CD4-positive, alpha-beta T cell (primary cell): Measurements from ENCODE around the gene TAF4. TPM values are rescaled to one million over a fixed set of nuclear protein-coding genes. Genes with fewer than 3 reads are reported as not detected.
A peak's percentile ranks its signal among the peaks of the same experiment; 100 is the strongest.

Source experiments
- ATAC-seq: fragments of 200-7000 bp; cut with Tn5 transposase; one replicate; pipeline ENCODE4 v1.10.0; 2022; ENCODE audit warnings: mild to moderate bottlenecking; ENCODE audit not compliant: poor library complexity
- CTCF ChIA-PET: fragments of 350-600 bp; sonication (Branson Sonifier 250); formaldehyde crosslinking; loops from one replicate; lab custom pipeline; 2021; ENCODE audit warnings: antibody characterized with exemption, inconsistent platforms; lab: Charles Lee
- POLR2A ChIA-PET: fragments of 350-600 bp; sonication (Branson Sonifier 250); formaldehyde crosslinking; loops from one replicate; lab custom pipeline; 2021; ENCODE audit warnings: antibody characterized with exemption, inconsistent platforms; lab: Charles Lee
- DNase-seq, 14 experiments: peaks; one replicate each; pipeline ENCODE4 v3.0.0-alpha.2; 2013 to 2020; ENCODE audit warnings: mixed read lengths in 2 of 14
- H3K27ac ChIP-seq, 2 donors: one replicate each; pipeline versions ENCODE4 v1.5.1 to v1.7.0; 2013; ENCODE audit warnings: low read length in 2 of 2, low read depth in 1 of 2, mild to moderate bottlenecking in 1 of 2
- H3K27me3 ChIP-seq, 2 experiments: 1 replicate in 1 of 2; 2 replicates in 1 of 2; pipeline versions ENCODE4 v1.6.1 to v1.7.0; 2013; ENCODE audit warnings: low read length in 2 of 2, control low read depth in 1 of 2, mild to moderate bottlenecking in 1 of 2, moderate library complexity in 1 of 2; ENCODE audit not compliant: insufficient read depth in 2 of 2, control insufficient read depth in 1 of 2
- H3K36me3 ChIP-seq: one replicate; pipeline ENCODE4 v1.6.1; 2013; ENCODE audit warnings: low read length, control low read depth; ENCODE audit not compliant: insufficient read depth
- H3K4me1 ChIP-seq: one replicate; pipeline ENCODE4 v1.6.1; 2013; ENCODE audit warnings: low read length, control low read depth; ENCODE audit not compliant: insufficient read depth
- H3K4me3 ChIP-seq: one replicate; pipeline ENCODE4 v1.5.1; 2013; ENCODE audit warnings: mild to moderate bottlenecking, low read length, moderate library complexity
- H3K9me3 ChIP-seq, 2 experiments: 1 replicate in 1 of 2; 2 replicates in 1 of 2; pipeline versions ENCODE4 v1.6.1 to v1.7.0; 2013; ENCODE audit warnings: low read length in 2 of 2, mild to moderate bottlenecking in 2 of 2, control low read depth in 1 of 2, moderate library complexity in 1 of 2; ENCODE audit not compliant: control insufficient read depth in 1 of 2, insufficient read depth in 1 of 2
- H3K27ac Mint-ChIP-seq: one replicate; pipeline ENCODE4 v1.8.0; 2020; ENCODE audit warnings: mixed read lengths
- H3K27me3 Mint-ChIP-seq: one replicate; pipeline ENCODE4 v1.8.0; 2021; ENCODE audit warnings: mixed read lengths
- H3K36me3 Mint-ChIP-seq: one replicate; pipeline ENCODE4 v1.8.0; 2021; ENCODE audit warnings: low read depth, mixed read lengths
- H3K4me1 Mint-ChIP-seq: one replicate; pipeline ENCODE4 v1.8.0; 2021; ENCODE audit warnings: low read depth, mixed read lengths
- H3K4me3 Mint-ChIP-seq: one replicate; pipeline ENCODE4 v1.8.0; 2020; ENCODE audit warnings: mild to moderate bottlenecking, mixed read lengths
- H3K9me3 Mint-ChIP-seq: one replicate; pipeline ENCODE4 v1.8.0; 2020; ENCODE audit warnings: mixed read lengths
- CTCF ChIP-seq: fragments of 200-600 bp; IDR thresholded peaks from one replicate; pipeline ENCODE4 v1.8.0; 2022; ENCODE audit warnings: antibody characterized with exemption, mild to moderate bottlenecking
- intact Hi-C, 2 experiments: fragments of 100-400 bp; cut with DNase I in 1 of 2; cut with micrococcal nuclease in 1 of 2; formaldehyde crosslinking; loops; one replicate each; pipeline versions ENCODE4 v1.15.1 to v1.9.0; 2023 to 2025; cut with DNase I, micrococcal nuclease
- total RNA-seq, 174 experiments: library from RNA in 2 of 174; stranded (reverse) in 2 of 174; gene quantifications; one replicate each; pipeline ENCODE4 v1.2.3 and lab custom pipeline; 2021 to 2026

The TAF4 gene
- total RNA-seq, 2 experiments from 2014 or later, result 11.1 to 12.5 TPM

GRCh38 chr20:61931476-61932198 is 134.0 kb downstream of the TAF4 start:
- CTCF ChIA-PET, result no interaction called here
- H3K9me3 Mint-ChIP-seq, result no peaks in the 10 kb centered on the region
- H3K4me3 Mint-ChIP-seq, result no peak overlapping the region

DNA sequence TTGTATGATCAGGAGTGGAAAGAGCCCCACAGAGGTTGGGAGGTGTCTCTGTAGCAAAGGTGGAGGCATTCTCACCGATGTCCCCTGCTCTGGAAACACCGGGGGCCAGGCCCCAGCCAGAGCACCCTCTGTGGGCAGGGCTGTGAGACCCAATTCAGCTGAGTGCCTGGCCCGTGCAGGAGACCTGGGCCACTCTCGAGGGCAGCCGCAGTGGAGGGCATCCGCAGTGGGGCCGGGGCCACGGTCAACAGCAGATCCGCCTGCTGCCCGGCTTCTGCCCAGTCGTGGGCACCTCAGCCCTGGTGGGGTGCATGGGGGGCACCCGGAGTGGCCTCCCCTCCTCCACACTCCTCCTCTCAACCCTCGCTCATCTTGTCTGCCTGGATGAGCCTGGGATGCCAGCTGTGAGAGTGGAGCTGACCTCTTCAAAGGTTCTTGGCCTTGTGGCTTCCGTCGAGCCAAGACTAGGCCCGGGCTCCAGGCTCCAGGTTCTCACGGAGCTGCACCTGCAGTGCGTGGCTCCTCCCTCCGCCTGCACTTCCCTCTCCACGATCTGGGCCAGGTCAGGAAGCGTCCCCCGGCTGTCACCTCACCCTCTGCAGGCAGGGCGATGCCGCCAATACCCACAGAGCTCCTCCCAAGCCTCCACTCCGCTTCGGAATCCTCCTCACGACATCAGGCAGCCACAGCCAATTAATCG is 134.8 kb downstream of the TAF4 start:
- no peaks in the 10 kb centered on the region for H3K27me3 Mint-ChIP-seq
- H3K36me3 ChIP-seq, result no peaks in the 10 kb centered on the region
- H3K9me3 Mint-ChIP-seq, result no peaks in the 10 kb centered on the region
- no peaks in the 10 kb centered on the region for H3K4me1 Mint-ChIP-seq
- H3K4me3 Mint-ChIP-seq, result no peak overlapping the region
- no peak overlapping the region for H3K4me3 ChIP-seq
- no peak for ATAC-seq
- no peaks in the 10 kb centered on the region for H3K4me1 ChIP-seq
- no peaks in the 10 kb centered on the region for H3K36me3 Mint-ChIP-seq
- CTCF ChIA-PET, result no interaction called here
- H3K27me3 ChIP-seq, result no peaks in the 10 kb centered on the region
- no peak overlapping the region for H3K27ac Mint-ChIP-seq
- TF ChIP-seq CTCF, result no peak
- peak in 1 of 14 experiments; percentile 29 for DNase-seq
- peaks cover 0 to 26% of the 10 kb centered on the region in 2 experiments for H3K9me3 ChIP-seq
- POLR2A ChIA-PET, result no interaction called here
- intact Hi-C loops, result no loop called here
- no peak overlapping the region for H3K27ac ChIP-seq

More at GRCh38 chr20:61931476-61932198, 134.0 kb downstream of the TAF4 start:
- Mint-ChIP-seq H3K4me1 (no peaks in the 10 kb centered on the region), H3K27ac (no peak overlapping the region), H3K27me3 (no peaks in the 10 kb centered on the region), H3K36me3 (no peaks in the 10 kb centered on the region)
- Histone ChIP-seq H3K4me3 (no peak overlapping the region), H3K36me3 (no peaks in the 10 kb centered on the region), H3K27me3 (no peaks in the 10 kb centered on the region), H3K27ac (no peak overlapping the region), H3K4me1 (no peaks in the 10 kb centered on the region), H3K9me3 (peaks cover 0 to 26% of the 10 kb centered on the region in 2 experiments)
- ATAC-seq, result no peak
- intact Hi-C loops, result no loop called here
- DNase-seq, result peak in 1 of 14 experiments; percentile 19
- no peak for TF ChIP-seq CTCF
- POLR2A ChIA-PET, result no interaction called here

- H3K9me3 Mint-ChIP-seq, result no peaks in the 10 kb centered on the region
These were observed 135.6 kb downstream of the TAF4 start for GRCh38 chr20:61929971-61930666.

More at GRCh38 chr20:61929971-61930666, 135.6 kb downstream of the TAF4 start:
- H3K4me3 Mint-ChIP-seq, result no peak overlapping the region
- no peaks in the 10 kb centered on the region for H3K36me3 Mint-ChIP-seq
- H3K27ac Mint-ChIP-seq, result no peak overlapping the region
- TF ChIP-seq CTCF, result no peak
- POLR2A ChIA-PET, result no interaction called here
- H3K4me1 Mint-ChIP-seq, result no peaks in the 10 kb centered on the region
- Histone ChIP-seq H3K27me3 (no peaks in the 10 kb centered on the region), H3K9me3 (peaks cover 0 to 26% of the 10 kb centered on the region in 2 experiments), H3K27ac (no peak overlapping the region), H3K4me1 (no peaks in the 10 kb centered on the region), H3K4me3 (no peak overlapping the region), H3K36me3 (no peaks in the 10 kb centered on the region)
- CTCF ChIA-PET, result no interaction called here
- intact Hi-C loops, result no loop called here
- no peak for ATAC-seq
- H3K27me3 Mint-ChIP-seq, result no peaks in the 10 kb centered on the region
- no peak for DNase-seq
